Fibroblast of skin of abdomen (primary cell): ENCODE measurements around the gene NCOR1.
"Not testable (repeated sequence)": the region's sequence is repeated elsewhere in the genome, so short reads cannot be mapped to it uniquely, and the experiment has no call there.

Experiments used
- DNase-seq: peaks from one replicate; pipeline ENCODE4 v3.0.0-alpha.2; 2013

Gene NCOR1

GRCh38 chr17:16145319-16145890 is 69.9 kb downstream of the NCOR1 start:
- not testable (repeated sequence) for DNase-seq

- DNase-seq: no peak
These were observed 73.6 kb downstream of the NCOR1 start for GRCh38 chr17:16141685-16142084.

GRCh38 chr17:16140854-16141253 is 74.5 kb downstream of the NCOR1 start:
- no peak for DNase-seq

- no peak for DNase-seq
These were observed 79.9 kb downstream of the NCOR1 start for GRCh38 chr17:16135461-16135860.

GRCh38 chr17:16131593-16131992 is 83.7 kb downstream of the NCOR1 start:
- no peak for DNase-seq

GRCh38 chr17:16129441-16130205 is 85.7 kb downstream of the NCOR1 start:
- no peak for DNase-seq

GRCh38 chr17:16123531-16123930 is 91.8 kb downstream of the NCOR1 start:
- no peak for DNase-seq

GRCh38 chr17:16122697-16123434 is 92.5 kb downstream of the NCOR1 start:
- no peak for DNase-seq

- DNase-seq: no peak
These were observed 93.4 kb downstream of the NCOR1 start for GRCh38 chr17:16121915-16122314.

- DNase-seq: no peak
These were observed 94.4 kb downstream of the NCOR1 start for GRCh38 chr17:16120937-16121336.

GRCh38 chr17:16117149-16117548 is 98.2 kb downstream of the NCOR1 start:
- DNase-seq: no peak

- not testable (repeated sequence) for DNase-seq
These were observed 100.1 kb downstream of the NCOR1 start for GRCh38 chr17:16115077-16115698.

GRCh38 chr17:16108871-16109270 is 106.5 kb downstream of the NCOR1 start:
- DNase-seq: no peak

- no peak for DNase-seq
These were observed 106.9 kb downstream of the NCOR1 start for GRCh38 chr17:16108386-16108785.

- DNase-seq: no peak
These were observed 108.1 kb downstream of the NCOR1 start for GRCh38 chr17:16107165-16107770.

- DNase-seq: peak; percentile 4
These were observed 109.0 kb downstream of the NCOR1 start for GRCh38 chr17:16106161-16106891.

- no peak for DNase-seq
These were observed 111.1 kb downstream of the NCOR1 start for GRCh38 chr17:16104189-16104588.

- no peak for DNase-seq
These were observed 113.9 kb downstream of the NCOR1 start for GRCh38 chr17:16101440-16101839.

- no peak for DNase-seq
These were observed 114.5 kb downstream of the NCOR1 start for GRCh38 chr17:16100737-16101400.

GRCh38 chr17:16091773-16092172 is 123.6 kb downstream of the NCOR1 start:
- DNase-seq: no peak

- no peak for DNase-seq
These were observed 128.4 kb downstream of the NCOR1 start for GRCh38 chr17:16086957-16087356.
